ENCODE data around the gene TVP23C. TPM values are rescaled to one million over a fixed set of nuclear protein-coding genes. Genes with fewer than 3 reads are reported as not detected.
A peak's percentile ranks its signal among the peaks of the same experiment; 100 is the strongest.
"Not testable (repeated sequence)": the region's sequence is repeated elsewhere in the genome, so short reads cannot be mapped to it uniquely, and the experiment has no call there.

TVP23C gene
- total RNA-seq = 10 to 100 TPM in 1 of 2 donors, 1 to 10 TPM in 1; 5.7 to 10.6 TPM
- long read RNA-seq = 0 reads

DNA sequence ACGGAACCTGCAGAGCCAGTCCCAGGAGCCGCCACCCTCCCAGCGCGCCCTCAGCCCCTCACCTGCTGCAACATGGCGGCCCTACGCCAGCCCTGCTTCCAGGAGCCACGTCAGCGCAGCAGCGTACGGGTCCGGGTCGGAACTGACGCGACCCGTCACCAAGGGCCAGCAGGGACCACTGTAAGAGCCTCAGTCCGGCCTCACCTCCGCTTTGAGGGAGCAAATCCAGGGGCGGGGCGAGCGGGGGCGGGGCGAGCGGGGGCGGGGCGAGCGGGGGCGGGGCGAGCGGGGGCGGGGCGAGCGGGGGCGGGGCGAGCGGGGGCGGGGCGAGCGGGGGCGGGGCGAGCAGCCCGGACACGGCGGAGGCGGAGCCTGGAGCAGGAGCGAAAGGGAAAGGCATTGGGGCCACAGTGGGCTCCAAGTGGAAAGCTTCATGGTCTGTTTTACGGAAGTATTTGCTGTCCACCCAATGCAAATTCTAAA lies at the start of gene TVP23C:
Gene TVP23C, minus strand, starts transcription at position 109 of the 483 bp plus-strand sequence. Its CDS starts 35 bp downstream, at position 74.
- intact Hi-C loops (cut with DNase I) = not testable (repeated sequence)
- peak; percentile 79 for DNase-seq
- peak; percentile 92 for ATAC-seq

DNA sequence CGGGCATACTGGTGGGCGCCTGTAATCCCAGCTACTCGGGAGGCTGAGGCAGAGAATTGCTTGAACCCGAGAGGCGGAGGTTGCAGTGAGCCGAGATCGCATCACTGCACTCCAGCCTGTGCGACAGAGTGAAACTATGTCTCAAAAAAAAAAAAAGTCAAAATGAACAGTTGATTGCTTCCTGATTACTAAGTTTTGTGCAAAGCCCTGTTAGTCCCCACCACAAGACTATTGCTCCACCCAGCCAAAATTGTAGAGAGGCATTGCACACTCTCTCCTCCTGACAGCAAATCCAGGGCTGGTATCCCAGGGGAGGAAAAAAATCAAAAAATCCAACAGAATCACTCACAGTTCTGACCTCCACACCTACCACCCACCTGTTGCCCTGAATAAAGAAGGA lies 29.7 kb upstream of the TVP23C start:
- DNase-seq; intact Hi-C loops (cut with DNase I); ATAC-seq: not testable (repeated sequence)

- intact Hi-C loops (cut with DNase I); ATAC-seq; DNase-seq: not testable (repeated sequence)
Observed at GRCh38 chr17:15591986-15592385, 28.7 kb upstream of the TVP23C start.

DNA sequence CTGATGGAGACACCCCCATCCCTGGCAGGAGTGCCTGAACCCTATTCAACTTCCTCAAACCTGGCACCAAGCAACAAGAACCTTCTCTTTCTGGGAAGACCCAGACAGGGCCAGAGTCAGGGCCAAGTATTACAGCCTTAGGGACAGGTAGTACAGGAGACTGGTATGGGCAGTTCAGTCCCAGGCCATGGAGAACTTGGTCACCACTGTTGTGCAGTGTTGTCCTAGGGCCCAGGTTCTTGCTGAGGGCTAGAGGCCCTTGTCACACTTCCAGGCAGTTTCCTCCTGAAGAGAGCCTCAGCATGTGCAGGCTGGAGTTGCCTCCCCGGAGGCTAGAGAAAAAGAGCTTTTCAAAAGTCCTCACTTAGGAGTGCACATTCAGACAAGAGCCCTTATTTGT lies 27.6 kb upstream of the TVP23C start:
- not testable (repeated sequence) for ATAC-seq, DNase-seq

DNA sequence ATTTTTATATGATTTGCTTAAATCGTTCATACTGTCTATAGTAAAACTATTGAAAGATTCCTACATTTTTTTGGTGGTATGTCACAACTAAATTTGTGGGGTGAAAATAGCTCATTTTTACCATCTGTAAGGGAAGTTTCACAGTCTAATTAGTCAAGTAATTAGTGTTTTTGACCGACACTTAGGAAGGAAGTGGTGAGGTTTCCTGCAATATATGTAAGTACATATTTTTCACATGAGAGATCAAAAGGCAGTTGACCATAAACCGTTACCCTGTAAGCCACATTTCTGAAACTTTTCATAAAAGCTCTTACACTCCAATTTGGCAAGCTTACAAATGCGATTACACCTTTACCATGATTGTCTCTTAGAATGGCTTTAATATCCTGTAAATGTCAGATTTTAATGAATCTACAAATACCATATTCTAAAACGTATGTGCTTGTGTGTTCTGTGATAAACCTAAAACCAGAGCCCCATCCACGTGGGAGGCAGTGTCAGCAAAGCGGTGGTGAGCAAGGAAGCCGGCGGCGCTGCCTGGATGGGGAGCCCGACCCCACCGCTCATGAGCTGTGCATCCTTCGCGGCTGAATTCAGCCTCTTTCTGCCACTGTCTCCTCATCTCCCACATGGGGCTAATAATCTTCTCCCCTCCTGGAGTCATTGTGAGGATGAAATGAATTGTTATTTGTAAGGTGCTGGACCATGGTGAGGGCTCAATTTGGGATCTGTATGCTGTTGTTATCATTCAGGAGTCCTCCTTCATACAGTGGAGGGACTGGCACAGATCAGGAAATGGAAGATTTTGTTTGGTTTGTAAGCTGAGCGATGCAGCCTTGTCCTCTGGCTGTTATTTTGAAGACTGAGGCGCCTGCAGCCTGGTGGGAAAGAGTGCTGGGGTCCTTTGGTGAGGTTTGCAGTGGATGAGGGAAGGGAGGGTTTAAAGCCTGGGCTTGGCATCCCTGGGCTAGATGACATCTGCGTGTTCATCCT lies 26.6 kb upstream of the TVP23C start:
- peak in 1 of 2 donors; percentile 38 for ATAC-seq
- DNase-seq; intact Hi-C loops (cut with DNase I): not testable (repeated sequence)

More for the DNA sequence above, 27.6 kb upstream of the TVP23C start:
- intact Hi-C loops (cut with DNase I) = not testable (repeated sequence)

GRCh38 chr17:15588017-15588416 lies 24.7 kb upstream of the TVP23C start:
- DNase-seq; intact Hi-C loops (cut with DNase I); ATAC-seq: not testable (repeated sequence)

GRCh38 chr17:15583313-15583712 lies 20.0 kb upstream of the TVP23C start:
- DNase-seq; intact Hi-C loops (cut with DNase I); ATAC-seq: not testable (repeated sequence)

GRCh38 chr17:15581462-15581861 lies 18.2 kb upstream of the TVP23C start:
- DNase-seq; intact Hi-C loops (cut with DNase I); ATAC-seq: not testable (repeated sequence)

DNA sequence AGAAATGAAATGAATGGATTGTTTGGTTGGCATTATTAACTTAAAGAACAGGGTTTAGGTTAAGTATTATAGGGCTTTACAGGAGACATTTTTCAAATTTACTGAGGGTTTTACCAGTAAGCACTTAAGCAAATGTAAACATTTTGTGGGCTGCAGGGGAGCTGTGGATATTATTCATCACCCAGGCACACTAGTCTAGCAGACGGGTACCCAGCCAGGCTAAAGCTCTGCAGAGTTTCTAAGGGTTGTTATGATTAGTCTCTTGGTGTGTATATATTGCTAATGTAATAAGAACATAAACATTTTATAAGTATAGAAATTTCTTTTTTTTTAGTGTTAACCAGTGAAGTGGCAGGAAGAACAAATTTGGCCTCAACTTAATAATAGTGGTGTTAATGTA lies 13.6 kb upstream of the TVP23C start:
- intact Hi-C loops (cut with DNase I); ATAC-seq; DNase-seq: not testable (repeated sequence)

DNA sequence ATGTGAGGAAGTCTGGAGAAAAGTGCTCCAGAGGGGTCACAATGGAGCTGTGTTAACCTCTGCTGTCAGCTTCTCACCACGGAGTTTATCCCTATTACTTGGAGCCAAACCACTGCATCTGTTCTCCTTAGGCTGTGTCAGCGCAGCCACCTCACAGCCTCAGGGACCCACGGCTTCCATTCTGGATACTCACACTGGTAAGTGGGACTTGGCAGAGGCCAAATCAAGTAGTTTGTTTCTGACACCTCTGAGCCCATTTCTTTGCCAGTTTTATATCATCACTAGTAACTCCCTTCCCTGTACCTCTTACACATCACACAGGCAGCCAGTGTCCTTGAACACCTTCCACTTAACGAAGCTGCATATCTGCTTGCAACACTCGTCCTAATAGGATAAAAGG lies 11.4 kb upstream of the TVP23C start:
- ATAC-seq = peak; percentile 93 to 98
- peak; percentile 28 for DNase-seq
- intact Hi-C loops (cut with DNase I) = not testable (repeated sequence)

DNA sequence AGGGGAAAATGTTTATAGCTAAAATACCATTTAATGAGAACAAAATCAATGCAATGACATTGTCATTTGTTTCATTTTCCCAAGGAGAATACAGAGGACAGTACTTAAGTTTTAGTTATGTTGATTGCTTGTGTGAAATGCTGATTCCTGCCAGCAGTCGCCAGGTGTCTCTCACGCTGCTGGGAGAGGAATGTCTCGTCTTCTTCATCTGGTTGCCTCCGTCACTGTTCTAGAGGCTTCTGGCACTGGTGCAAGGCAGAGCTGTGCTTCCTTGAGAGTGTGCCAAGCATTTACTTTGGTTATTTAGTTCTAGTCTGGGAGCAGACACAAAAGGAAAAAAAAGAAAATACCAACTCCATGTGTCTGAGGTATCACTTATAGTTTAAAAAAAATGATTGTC lies 10.6 kb upstream of the TVP23C start:
- intact Hi-C loops (cut with DNase I); DNase-seq; ATAC-seq: not testable (repeated sequence)

DNA sequence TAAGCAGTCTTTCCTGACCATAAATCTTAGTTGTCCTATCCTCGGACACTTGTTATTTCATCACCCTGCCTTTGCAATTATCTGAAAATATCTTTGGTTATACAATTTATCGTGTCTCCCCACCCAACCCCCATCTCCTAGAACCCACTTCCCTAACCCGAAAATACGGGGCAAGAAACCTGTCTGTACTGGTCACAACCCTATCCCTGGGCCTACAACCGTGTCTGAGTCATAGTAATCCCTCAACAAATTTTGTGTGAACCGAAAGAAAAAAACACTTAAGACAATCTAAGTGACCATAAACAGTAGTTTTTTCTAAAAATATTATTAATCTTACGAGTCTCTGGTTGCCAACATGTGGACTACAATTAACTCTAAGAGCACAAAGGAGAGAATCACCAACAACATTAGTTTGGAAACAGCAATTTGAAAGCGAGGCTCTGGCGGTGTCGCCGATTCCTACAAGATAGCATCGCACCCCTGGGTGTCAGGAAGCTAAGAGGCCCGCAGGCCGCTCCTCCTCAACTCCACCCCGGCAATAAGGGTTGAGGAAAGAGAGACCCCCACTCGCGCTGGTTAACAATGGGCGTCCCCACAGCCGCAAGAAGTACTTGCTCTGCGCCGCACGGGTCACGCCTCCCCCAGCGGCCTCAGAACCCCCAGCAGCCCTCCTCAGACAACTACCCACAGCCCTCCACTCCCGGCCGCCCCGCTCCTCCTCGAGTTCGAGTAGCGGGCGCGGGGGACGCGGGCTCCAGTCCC lies 489 bp downstream of the TVP23C start:
- DNase-seq; intact Hi-C loops (cut with DNase I): not testable (repeated sequence)
- ATAC-seq = peak; percentile 72 to 74

DNA sequence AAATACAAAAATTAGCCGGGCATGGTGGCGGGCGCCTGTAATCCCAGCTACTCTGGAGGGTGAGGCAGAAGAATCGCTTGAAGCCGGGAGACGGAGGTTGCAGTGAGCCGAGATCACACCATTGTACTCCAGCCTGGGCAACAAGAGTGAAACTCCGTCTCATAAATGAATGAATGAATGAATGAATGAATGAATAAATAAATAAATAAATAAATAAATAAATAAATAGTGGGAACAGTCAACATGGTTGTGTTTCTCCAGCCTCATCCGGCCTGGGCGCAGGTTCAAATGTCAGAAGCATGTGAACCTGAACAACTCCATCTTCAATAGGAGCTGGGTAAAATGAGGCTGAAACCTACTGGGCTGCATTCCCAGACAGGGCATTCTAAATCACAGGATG lies 1.8 kb downstream of the TVP23C start:
- ATAC-seq, DNase-seq: not testable (repeated sequence)

DNA sequence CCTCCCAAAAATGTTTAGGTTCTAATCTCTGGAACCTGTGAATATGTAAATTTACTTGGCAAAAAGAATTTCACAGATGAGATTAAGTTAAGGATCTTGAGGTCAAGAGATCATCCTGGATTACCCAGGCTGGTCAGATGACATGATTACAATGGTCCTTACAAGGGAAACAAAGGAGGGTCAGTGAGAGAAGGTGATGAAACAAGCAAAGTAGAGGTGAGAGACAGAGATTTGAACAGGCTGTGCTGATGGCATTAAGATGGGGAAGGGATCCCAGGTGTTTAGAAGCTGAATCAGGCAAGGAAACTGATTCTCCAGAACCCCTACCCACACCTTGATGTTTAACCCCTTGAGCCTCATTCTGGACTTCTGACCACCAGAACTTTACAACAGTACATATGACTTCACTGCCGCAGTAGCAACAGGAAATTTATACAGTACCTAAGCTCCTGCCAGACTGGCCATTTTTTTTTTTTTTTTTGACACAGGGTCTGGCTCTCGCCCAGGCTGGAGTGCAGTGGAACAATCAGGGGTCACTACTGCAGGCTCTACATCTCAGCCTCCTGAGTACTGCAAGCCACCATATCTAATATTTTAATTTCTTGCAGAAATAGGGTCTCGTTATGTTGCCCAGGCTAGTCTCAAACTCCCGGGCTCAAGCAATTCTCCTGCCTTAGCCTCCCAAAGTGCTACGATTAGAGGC lies 4.7 kb downstream of the TVP23C start:
- ATAC-seq; DNase-seq; intact Hi-C loops (cut with DNase I): not testable (repeated sequence)

More for the DNA sequence above, 1.8 kb downstream of the TVP23C start:
- intact Hi-C loops (cut with DNase I) = not testable (repeated sequence)

DNA sequence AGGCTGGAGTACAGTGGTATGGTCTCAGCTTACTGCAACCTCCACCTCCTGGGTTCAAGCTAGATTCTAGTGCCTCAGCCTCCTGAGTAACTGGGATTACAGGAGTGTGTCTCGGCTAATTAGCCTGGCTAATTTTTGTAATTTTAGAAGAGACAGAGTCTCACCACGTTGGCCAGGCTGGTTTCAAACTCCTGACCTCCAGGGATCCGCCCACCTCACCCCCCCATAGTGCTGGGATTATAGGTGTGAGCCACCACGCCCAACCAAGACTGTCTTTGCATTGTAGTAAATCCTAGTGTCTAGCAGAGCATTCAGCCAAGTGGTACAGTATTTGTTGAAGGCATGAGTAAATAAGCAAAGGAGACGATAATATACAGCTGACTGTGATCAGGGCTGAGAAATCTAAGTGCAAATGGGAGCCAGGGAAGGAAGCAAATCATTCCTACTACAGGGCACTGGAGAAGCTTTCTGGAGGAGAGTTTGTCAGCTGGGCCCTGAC lies 5.9 kb downstream of the TVP23C start:
- DNase-seq; ATAC-seq; intact Hi-C loops (cut with DNase I): not testable (repeated sequence)

GRCh38 chr17:15552932-15553331 lies 10.4 kb downstream of the TVP23C start:
- ATAC-seq = not testable (repeated sequence)

DNA sequence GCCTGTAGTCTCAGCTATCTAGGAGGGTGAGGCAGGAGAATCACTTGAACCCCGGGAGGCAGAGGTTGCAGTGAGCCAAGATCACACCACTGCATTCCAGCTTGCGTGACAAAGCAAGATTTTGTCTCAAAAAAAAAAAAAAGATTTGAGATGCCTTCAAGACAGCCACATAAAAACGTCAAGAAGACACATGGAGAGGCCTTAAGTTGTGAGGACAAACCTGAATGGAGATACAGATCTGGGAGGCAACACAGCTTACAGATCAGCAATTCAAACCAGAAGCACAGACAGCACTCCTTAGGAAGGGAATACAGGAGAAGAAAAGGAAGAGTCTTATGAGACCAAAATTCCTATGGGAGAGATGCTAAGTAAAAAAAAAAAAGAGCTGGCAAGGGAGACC lies 13.7 kb downstream of the TVP23C start:
- ATAC-seq; DNase-seq; intact Hi-C loops (cut with DNase I): not testable (repeated sequence)

More at GRCh38 chr17:15552932-15553331, 10.4 kb downstream of the TVP23C start:
- DNase-seq; intact Hi-C loops (cut with DNase I): not testable (repeated sequence)

- ATAC-seq; intact Hi-C loops (cut with DNase I); DNase-seq: not testable (repeated sequence)
Observed at GRCh38 chr17:15546604-15547003, 16.7 kb downstream of the TVP23C start.

Measured in left cardiac atrium (tissue), 4 donors.